HepG2 (cell line): ENCODE data around the gene LTK. TPM values are rescaled to one million over a fixed set of nuclear protein-coding genes. Genes with fewer than 3 reads are reported as not detected.

ENCODE experiments used
- ATAC-seq: fragments of 200-7000 bp; cut with Tn5 transposase; 3 replicates; pipeline ENCODE4 v1.9.1; 2020; ENCODE audit warnings: mild to moderate bottlenecking, moderate library complexity
- BruUV-seq: library from RNA; stranded (reverse); fragments of 400-500 nt; replicated peaks from 2 replicates; lab custom pipeline; 2021; lab: Mats Ljungman, UMichigan
- CTCF ChIA-PET: fragments of 300-600 bp; formaldehyde crosslinking; extraction: SDS; loops from one replicate; lab custom pipeline; 2021; ENCODE audit warnings: low total read pairs, inconsistent platforms, low intra/inter-chr PET ratio; lab: Yijun Ruan, JAX
- POLR2A ChIA-PET: fragments of 350-600 bp; sonication (Branson Sonifier 250); formaldehyde crosslinking; loops from one replicate; lab custom pipeline; 2020; ENCODE audit warnings: antibody characterized with exemption, inconsistent platforms; lab: Yijun Ruan, JAX
- DNase-seq: peaks from one replicate; pipeline ENCODE4 v3.0.0-alpha.2; 2015; ENCODE audit warnings: low spot score
- FAIRE-seq: peaks from 3 replicates; lab custom pipeline; 2011; peaks lifted over from hg19 to GRCh38; lab: Jason Lieb, UNC
- H2AFZ ChIP-seq: one replicate; pipeline ENCODE4 v1.6.1; 2011; ENCODE audit warnings: low read length, inconsistent platforms
- H3K27ac ChIP-seq: fragments of 300-600 bp; 3 replicates; pipeline ENCODE4 v1.8.0; 2011; ENCODE audit warnings: mixed run types, mild to moderate bottlenecking, mixed read lengths, low read length, inconsistent platforms; ENCODE audit not compliant: insufficient read depth; ENCODE audit errors: extremely low read length
- H3K27me3 ChIP-seq, 2 experiments: fragments of 200-600 bp in 1 of 2; 2 replicates in 1 of 2; 3 replicates in 1 of 2; pipeline versions ENCODE4 v1.6.0 to v1.8.0; 2011; ENCODE audit warnings: low read length in 2 of 2, mild to moderate bottlenecking in 2 of 2, moderate library complexity in 2 of 2, inconsistent platforms in 1 of 2; ENCODE audit not compliant: insufficient read depth in 2 of 2, control insufficient read depth in 1 of 2
- H3K36me3 ChIP-seq, 2 experiments: fragments of 200-600 bp in 1 of 2; replicated peaks in 1 of 2; 2 replicates in 1 of 2; 3 replicates in 1 of 2; pipeline versions ENCODE4 v1.5.1 to v1.8.0; 2011; ENCODE audit warnings: low read length in 2 of 2, inconsistent platforms in 1 of 2; ENCODE audit not compliant: insufficient read depth in 2 of 2, control insufficient read depth in 1 of 2
- H3K4me1 ChIP-seq: 2 replicates; pipeline ENCODE4 v1.5.1; 2012; ENCODE audit warnings: low read length, inconsistent platforms; ENCODE audit not compliant: insufficient read depth
- H3K4me2 ChIP-seq: 2 replicates; pipeline ENCODE4 v1.6.0; 2011; ENCODE audit warnings: low read depth, low read length, inconsistent platforms
- H3K4me3 ChIP-seq, 3 experiments: fragments of 200-600 bp in 1 of 3; sonication (generic), shearing (Covaris generic) in 1 of 3; replicated peaks in 1 of 3; 2 replicates each; pipeline ENCODE4 v1.5.1; 2011 to 2016; ENCODE audit warnings: low read length in 3 of 3, inconsistent platforms in 2 of 3, low read depth in 2 of 3, mild to moderate bottlenecking in 2 of 3, control low read depth in 1 of 3, mixed read lengths in 1 of 3; ENCODE audit not compliant: insufficient read depth in 1 of 3
- H3K79me2 ChIP-seq: one replicate; pipeline ENCODE4 v1.6.1; 2011; ENCODE audit warnings: low read length, inconsistent platforms; ENCODE audit not compliant: insufficient read depth
- H3K9ac ChIP-seq: 2 replicates; pipeline ENCODE4 v1.6.0; 2011; ENCODE audit warnings: mild to moderate bottlenecking, low read depth, low read length, inconsistent platforms; ENCODE audit not compliant: insufficient read depth
- H3K9me3 ChIP-seq: 2 replicates; pipeline ENCODE4 v1.5.1; 2012; ENCODE audit warnings: mild to moderate bottlenecking, low read length
- H4K20me1 ChIP-seq: 2 replicates; pipeline ENCODE4 v1.6.0; 2011; ENCODE audit warnings: inconsistent platforms, mild to moderate bottlenecking, low read length, moderate library complexity; ENCODE audit not compliant: insufficient read depth
- ATF1 ChIP-seq: IDR thresholded peaks from 2 replicates; pipeline ENCODE4 v1.6.1; 2016; ENCODE audit warnings: mild to moderate bottlenecking, control low read depth
- FOXO4 ChIP-seq: sonication (generic); formaldehyde crosslinking; conservative IDR thresholded peaks from 2 replicates; pipeline ENCODE4 v1.8.1; 2023; ENCODE audit warnings: missing genetic modification reagents
- HDAC2 ChIP-seq: sonication (generic); formaldehyde crosslinking; IDR thresholded peaks from 2 replicates; pipeline ENCODE4 v1.4.0; 2020; ENCODE audit warnings: missing genetic modification reagents
- MAFF ChIP-seq: IDR thresholded peaks from 2 replicates; pipeline ENCODE4 v1.6.1; 2011; ENCODE audit warnings: low read depth, low read length, improper control_type of control experiment
- MYNN ChIP-seq: sonication (generic); formaldehyde crosslinking; IDR thresholded peaks from 2 replicates; pipeline ENCODE4 v1.4.0; 2020; ENCODE audit warnings: mild to moderate bottlenecking, low read depth, missing genetic modification reagents
- NFYC ChIP-seq: IDR thresholded peaks from 2 replicates; pipeline ENCODE4 v1.6.1; 2016; ENCODE audit warnings: missing genetic modification reagents, missing compliant biosample characterization
- RARG ChIP-seq: sonication (generic); formaldehyde crosslinking; IDR thresholded peaks from 2 replicates; pipeline ENCODE4 v1.4.0; 2020; ENCODE audit warnings: low read depth, mild to moderate bottlenecking, missing genetic modification reagents
- REST ChIP-seq, 2 experiments: IDR thresholded peaks; 2 replicates each; pipeline ENCODE4 v1.6.1; 2011 to 2012; ENCODE audit warnings: low read length in 2 of 2, borderline replicate concordance in 1 of 2, low read depth in 1 of 2, mild to moderate bottlenecking in 1 of 2, moderate library complexity in 1 of 2
- SPEN ChIP-seq: sonication (generic); formaldehyde crosslinking; IDR thresholded peaks from 2 replicates; pipeline ENCODE4 v1.5.1; 2020; ENCODE audit warnings: low read depth, mild to moderate bottlenecking, missing genetic modification reagents
- TEF ChIP-seq: sonication (generic); formaldehyde crosslinking; IDR thresholded peaks from 2 replicates; pipeline ENCODE4 v1.5.0; 2020; ENCODE audit warnings: missing genetic modification reagents
- YEATS2 ChIP-seq: sonication (generic); formaldehyde crosslinking; IDR thresholded peaks from 2 replicates; pipeline ENCODE4 v1.4.0; 2020; ENCODE audit warnings: missing genetic modification reagents, borderline replicate concordance
- ZNF10 ChIP-seq: sonication (generic); formaldehyde crosslinking; IDR thresholded peaks from 2 replicates; pipeline ENCODE4 v1.4.0; 2020; ENCODE audit warnings: mild to moderate bottlenecking, low read depth, missing genetic modification reagents, borderline replicate concordance
- ZNF251 ChIP-seq: sonication (generic); formaldehyde crosslinking; IDR thresholded peaks from 2 replicates; pipeline ENCODE4 v1.9.0; 2021; ENCODE audit warnings: mild to moderate bottlenecking, missing genetic modification reagents
- ZNF256 ChIP-seq: sonication (generic); formaldehyde crosslinking; conservative IDR thresholded peaks from 2 replicates; pipeline ENCODE4 v1.4.0; 2020; ENCODE audit warnings: missing genetic modification reagents
- ZNF276 ChIP-seq: sonication (generic); formaldehyde crosslinking; IDR thresholded peaks from 2 replicates; pipeline ENCODE4 v1.4.0; 2020; ENCODE audit warnings: mild to moderate bottlenecking, low read depth, missing genetic modification reagents
- ZNF768 ChIP-seq: sonication (generic); formaldehyde crosslinking; IDR thresholded peaks from 2 replicates; pipeline ENCODE4 v1.4.0; 2020; ENCODE audit warnings: missing genetic modification reagents
- ZNF792 ChIP-seq: IDR thresholded peaks from 2 replicates; pipeline ENCODE4 v1.6.1; 2016
- WGBS: methylation state at CpG from one replicate; pipeline ENCODE4 v1.1.6; 2017; ENCODE audit warnings: low lambda C conversion rate; 5-methylcytosine and 5-hydroxymethylcytosine counted together
- in situ Hi-C: cut with HindIII; loops from 2 replicates; pipeline ENCODE4 v1.10.0; 2017; ENCODE audit warnings: low pct_unique_long_range_greater_than_20kb; ENCODE audit not compliant: extremely low pct_ligation_motif_present
- intact Hi-C: fragments of 100-400 bp; cut with micrococcal nuclease; formaldehyde crosslinking; loops from one replicate; pipeline ENCODE4 v1.10.0; 2022; ENCODE audit not compliant: unreplicated experiment
- polyA plus RNA-seq, 8 experiments: library from polyadenylated mRNA; depleted of rRNA in 3 of 8; stranded (reverse) in 7 of 8; unstranded in 1 of 8; fragments of >200 nt; fragmentation: Illumina TruSeq in 4 of 8; extraction: Trizol in 4 of 8; gene quantifications; 2 replicates each; pipeline versions ENCODE4 v1.2.1 to v1.2.3, GENCODE V29; 2011 to 2016; ENCODE audit warnings: low read depth in 4 of 8, missing spikeins in 1 of 8, mixed read lengths in 1 of 8; ENCODE audit not compliant: insufficient read depth in 1 of 8
- total RNA-seq, 5 experiments: library from RNA; depleted of rRNA; stranded (reverse); fragments of >200 nt; fragmentation: Illumina TruSeq; extraction: Trizol; gene quantifications; 2 replicates each; pipeline ENCODE4 v1.2.3, GENCODE V29; 2016; ENCODE audit warnings: low read depth in 1 of 5

The LTK gene
- total and polyA plus RNA-seq, 2 of the 13 experiments (the other 11 are each of a cell fraction or from before 2014, with no cell fraction given): 0.01 TPM; not detected in 1

GRCh38 chr15:41486286-41486685, 27.3 kb downstream of the LTK start:
- no TSS peak for BruUV-seq
- CTCF ChIA-PET: no interaction called here
- peak; percentile 8; the same call in 2 of the 3 replicates for ATAC-seq

More at GRCh38 chr15:41486286-41486685, 27.3 kb downstream of the LTK start:
- 99% methylated on average over 28 of the region's 43 CpGs for WGBS
- intact Hi-C loops (no loop called here), in situ Hi-C loops (no loop called here)
- TF ChIP-seq REST (IDR thresholded peaks at IDR 0.05; ENCODE audit: borderline replicate concordance in 1 of 2, low read depth in 1 of 2, low read length in 2 of 2): no peak
- TF ChIP-seq MYNN (CRISPR knock-in tag): no peak
- TF ChIP-seq FOXO4 (CRISPR knock-in tag): no peak
- no peak for TF ChIP-seq ZNF251
- no peak for TF ChIP-seq RARG (CRISPR knock-in tag)
- TF ChIP-seq YEATS2 (CRISPR knock-in tag): no peak
- no peak for TF ChIP-seq MAFF
- no peak for TF ChIP-seq HDAC2 (CRISPR knock-in tag)
- no peak for TF ChIP-seq ZNF768 (CRISPR knock-in tag)
- TF ChIP-seq NFYC (CRISPR knock-in tag): no peak
- TF ChIP-seq SPEN (CRISPR knock-in tag): no peak
- no peak for TF ChIP-seq TEF (CRISPR knock-in tag)
- no peak for TF ChIP-seq ZNF276
- no peak for TF ChIP-seq ATF1 (CRISPR knock-in tag)
- TF ChIP-seq ZNF256 (CRISPR knock-in tag): no peak
- no peak for TF ChIP-seq ZNF792 (CRISPR knock-in tag)
- TF ChIP-seq ZNF10 (CRISPR knock-in tag): no peak
- H3K79me2 ChIP-seq: no peaks in the 10 kb centered on the region
- POLR2A ChIA-PET: no interaction called here
- H3K9ac ChIP-seq: no peak overlapping the region
- peaks cover 0 to 3% of the 10 kb centered on the region in 2 experiments; a peak in 3 of 5 replicates for H3K36me3 ChIP-seq
- H3K27ac ChIP-seq: no peak overlapping the region
- H3K4me2 ChIP-seq: no peak overlapping the region
- FAIRE-seq (no peak), DNase-seq (no peak)
- no peak overlapping the region for H2AFZ ChIP-seq
- no peak overlapping the region for H3K4me3 ChIP-seq
- no peaks in the 10 kb centered on the region for H3K9me3 ChIP-seq
- H3K4me1 ChIP-seq: no peaks in the 10 kb centered on the region; the same call in 1 of the 2 replicates
- no peaks in the 10 kb centered on the region for H4K20me1 ChIP-seq
- H3K27me3 ChIP-seq: no peaks in the 10 kb centered on the region
